ENCODE results near the gene CCDC39. TPM values are rescaled to one million over a fixed set of nuclear protein-coding genes. Genes with fewer than 3 reads are reported as not detected.

CCDC39 gene
- total and polyA plus RNA-seq, 9 of the 15 experiments (the other 6 are each of a cell fraction or from before 2014, with no cell fraction given) = not detected

DNA sequence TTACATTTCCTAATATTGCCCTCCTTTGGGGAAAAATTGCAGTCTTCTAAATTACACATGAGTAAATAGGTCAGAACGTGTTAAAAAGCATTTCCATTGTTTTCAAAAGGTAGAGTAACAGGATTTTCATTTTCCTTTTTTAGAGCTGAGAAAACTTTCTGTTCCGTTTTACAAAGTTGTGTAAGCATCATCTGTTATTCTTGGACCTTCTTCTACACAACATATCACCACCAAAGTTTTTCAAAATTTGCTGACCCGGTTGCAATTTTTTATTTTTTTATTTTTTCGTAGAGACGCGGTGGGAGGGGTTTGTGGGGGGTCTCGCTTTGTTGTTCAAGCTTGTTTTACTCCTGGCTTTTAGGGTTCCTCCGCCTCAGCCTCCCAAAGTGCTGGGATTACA lies 1.1 kb downstream of the CCDC39 start:
- Histone ChIP-seq H3K27me3 (ENCODE audit: control insufficient read depth in 2 of 2, insufficient read depth in 2 of 2, low read length in 2 of 2) (peaks cover 0 to 11% of the 10 kb centered on the region in 2 experiments; a peak in 1 of 5 replicates), H3K79me2 (ENCODE audit: control insufficient read depth, insufficient read depth, low read length) (no peaks in the 10 kb centered on the region), H3K4me2 (ENCODE audit: insufficient read depth, low read length) (no peak overlapping the region), H3K4me1 (replicated peaks in 1 of 2; ENCODE audit: control insufficient read depth in 2 of 2, insufficient read depth in 2 of 2, low read length in 2 of 2) (peaks cover 0 to 9% of the 10 kb centered on the region in 2 experiments; a peak in 2 of 5 replicates), H3K9me1 (ENCODE audit: control insufficient read depth, insufficient read depth, low read length) (no peaks in the 10 kb centered on the region), H3K27ac (ENCODE audit: extremely low read depth, low read depth, low read length) (no peak overlapping the region), H3K36me3 (ENCODE audit: control insufficient read depth, insufficient read depth, low read length) (no peaks in the 10 kb centered on the region), H3K9me3 (replicated peaks; ENCODE audit: control insufficient read depth, insufficient read depth, low read depth, low read length) (no peaks in the 10 kb centered on the region), H2AFZ (ENCODE audit: low read depth, low read length) (no peak overlapping the region), H3K4me3 (no peak overlapping the region), H4K20me1 (replicated peaks; ENCODE audit: control insufficient read depth, insufficient read depth, low read length) (no peaks in the 10 kb centered on the region), H3K9ac (ENCODE audit: insufficient read depth in 1 of 2, low read depth in 2 of 2, low read length in 2 of 2) (no peak overlapping the region)
- intact Hi-C loops (cut with micrococcal nuclease) (no loop called here), in situ Hi-C loops (cut with MboI) (no loop called here)
- BruUV-seq (replicated peaks) = no TSS peak
- DNase-seq (ENCODE audit: extremely low read depth in 1 of 4, low spot score in 3 of 4) (no peak), FAIRE-seq (no peak), ATAC-seq (no peak)
- ChIA-PET POLR2A (no interaction called here), CTCF (ENCODE audit: low intra/inter-chr PET ratio) (no interaction called here)
- 1% methylated on average over 8 of the region's 8 CpGs for WGBS (ENCODE audit: insufficient coverage, low coverage, missing lambda C conversion rate)
- TF ChIP-seq KLF16 (IDR thresholded peaks at IDR 0.05) (no peak), SETDB1 (IDR thresholded peaks at IDR 0.05; ENCODE audit: low read length) (no peak)

DNA sequence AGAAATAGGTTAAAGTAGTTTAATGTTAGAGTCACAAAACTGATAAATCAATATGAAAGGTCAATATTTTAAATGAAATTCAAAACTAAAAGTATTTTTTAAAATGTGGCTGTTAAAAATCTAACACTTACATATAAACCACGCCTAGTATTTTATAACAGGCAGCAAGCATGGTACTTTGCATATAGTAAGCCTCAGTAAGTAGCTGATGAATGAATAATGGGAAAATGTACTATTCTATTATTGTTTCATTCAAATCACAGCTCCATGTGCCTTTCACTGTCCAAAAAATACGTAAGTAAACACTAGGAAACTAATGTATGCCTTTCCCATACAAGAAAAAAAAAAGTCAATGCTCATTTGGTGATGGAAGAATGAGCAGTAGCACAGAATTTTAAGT lies 17.8 kb downstream of the CCDC39 start:
- intact Hi-C loops (cut with micrococcal nuclease) = no loop called here
- H3K27ac ChIP-seq (ENCODE audit: extremely low read depth, low read depth, low read length) = no peak overlapping the region
- H2AFZ ChIP-seq (ENCODE audit: low read depth, low read length) = no peak overlapping the region
- ChIA-PET CTCF (ENCODE audit: low intra/inter-chr PET ratio) (no interaction called here), POLR2A (no interaction called here)
- no peaks in the 10 kb centered on the region for H3K27me3 ChIP-seq (ENCODE audit: control insufficient read depth in 2 of 2, insufficient read depth in 2 of 2, low read length in 2 of 2)
- H3K4me1 ChIP-seq (replicated peaks in 1 of 2; ENCODE audit: control insufficient read depth in 2 of 2, insufficient read depth in 2 of 2, low read length in 2 of 2) = no peaks in the 10 kb centered on the region
- H3K79me2 ChIP-seq (ENCODE audit: control insufficient read depth, insufficient read depth, low read length) = no peaks in the 10 kb centered on the region
- no peak overlapping the region for H3K4me3 ChIP-seq
- ATAC-seq (no peak), DNase-seq (ENCODE audit: extremely low read depth in 1 of 4, low spot score in 3 of 4) (no peak), FAIRE-seq (no peak)
- no peaks in the 10 kb centered on the region for H4K20me1 ChIP-seq (replicated peaks; ENCODE audit: control insufficient read depth, insufficient read depth, low read length)
- H3K9me1 ChIP-seq (ENCODE audit: control insufficient read depth, insufficient read depth, low read length) = no peaks in the 10 kb centered on the region
- TF ChIP-seq, protein P1, sequence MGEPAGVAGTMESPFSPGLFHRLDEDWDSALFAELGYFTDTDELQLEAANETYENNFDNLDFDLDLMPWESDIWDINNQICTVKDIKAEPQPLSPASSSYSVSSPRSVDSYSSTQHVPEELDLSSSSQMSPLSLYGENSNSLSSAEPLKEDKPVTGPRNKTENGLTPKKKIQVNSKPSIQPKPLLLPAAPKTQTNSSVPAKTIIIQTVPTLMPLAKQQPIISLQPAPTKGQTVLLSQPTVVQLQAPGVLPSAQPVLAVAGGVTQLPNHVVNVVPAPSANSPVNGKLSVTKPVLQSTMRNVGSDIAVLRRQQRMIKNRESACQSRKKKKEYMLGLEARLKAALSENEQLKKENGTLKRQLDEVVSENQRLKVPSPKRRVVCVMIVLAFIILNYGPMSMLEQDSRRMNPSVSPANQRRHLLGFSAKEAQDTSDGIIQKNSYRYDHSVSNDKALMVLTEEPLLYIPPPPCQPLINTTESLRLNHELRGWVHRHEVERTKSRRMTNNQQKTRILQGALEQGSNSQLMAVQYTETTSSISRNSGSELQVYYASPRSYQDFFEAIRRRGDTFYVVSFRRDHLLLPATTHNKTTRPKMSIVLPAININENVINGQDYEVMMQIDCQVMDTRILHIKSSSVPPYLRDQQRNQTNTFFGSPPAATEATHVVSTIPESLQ (CRISPR knock-in tag; IDR thresholded peaks at IDR 0.05) = no peak
- TF ChIP-seq, protein P2, sequence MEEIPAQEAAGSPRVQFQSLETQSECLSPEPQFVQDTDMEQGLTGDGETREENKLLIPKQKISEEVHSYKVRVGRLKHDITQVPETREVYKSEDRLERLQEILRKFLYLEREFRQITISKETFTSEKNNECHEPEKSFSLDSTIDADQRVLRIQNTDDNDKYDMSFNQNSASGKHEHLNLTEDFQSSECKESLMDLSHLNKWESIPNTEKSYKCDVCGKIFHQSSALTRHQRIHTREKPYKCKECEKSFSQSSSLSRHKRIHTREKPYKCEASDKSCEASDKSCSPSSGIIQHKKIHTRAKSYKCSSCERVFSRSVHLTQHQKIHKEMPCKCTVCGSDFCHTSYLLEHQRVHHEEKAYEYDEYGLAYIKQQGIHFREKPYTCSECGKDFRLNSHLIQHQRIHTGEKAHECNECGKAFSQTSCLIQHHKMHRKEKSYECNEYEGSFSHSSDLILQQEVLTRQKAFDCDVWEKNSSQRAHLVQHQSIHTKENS (CRISPR knock-in tag; IDR thresholded peaks at IDR 0.05) = no peak
- TF ChIP-seq XRCC4 (IDR thresholded peaks at IDR 0.05; ENCODE audit: extremely low read depth, insufficient read depth, insufficient read length) (no peak), EZH2 (IDR thresholded peaks at IDR 0.05; ENCODE audit: borderline replicate concordance, low read depth, low read length) (no peak), ZNF785 (CRISPR knock-in tag; IDR thresholded peaks at IDR 0.05) (no peak), ZNF263 (CRISPR knock-in tag; IDR thresholded peaks at IDR 0.05; ENCODE audit: borderline replicate concordance) (no peak), ZNF165 (CRISPR knock-in tag; IDR thresholded peaks at IDR 0.05; ENCODE audit: borderline replicate concordance) (no peak), FOXK2 (conservative IDR thresholded peaks at IDR 0.05 in 1 of 2, IDR thresholded peaks at IDR 0.05 in 1 of 2; ENCODE audit: low read depth in 2 of 2) (no peak), POLR3G (IDR thresholded peaks at IDR 0.05; ENCODE audit: extremely low read depth, insufficient read length, insufficient replicate concordance) (no peak), CCAR2 (IDR thresholded peaks at IDR 0.05; ENCODE audit: low read depth, low read length) (no peak), STAT5A (IDR thresholded peaks at IDR 0.05; ENCODE audit: borderline replicate concordance, low read length) (no peak), HNRNPH1 (optimal IDR thresholded peaks at IDR 0.05; ENCODE audit: low read depth, low read length) (no peak)
- no TSS peak for BruUV-seq (replicated peaks)
- in situ Hi-C loops (cut with MboI) = no loop called here
- H3K9ac ChIP-seq (ENCODE audit: insufficient read depth in 1 of 2, low read depth in 2 of 2, low read length in 2 of 2) = no peak overlapping the region
- H3K36me3 ChIP-seq (ENCODE audit: control insufficient read depth, insufficient read depth, low read length) = no peaks in the 10 kb centered on the region
- 0% methylated on average over 2 of the region's 2 CpGs for WGBS (ENCODE audit: insufficient coverage, low coverage, missing lambda C conversion rate)
- no peak overlapping the region for H3K4me2 ChIP-seq (ENCODE audit: insufficient read depth, low read length)
- H3K9me3 ChIP-seq (replicated peaks; ENCODE audit: control insufficient read depth, insufficient read depth, low read depth, low read length) = no peaks in the 10 kb centered on the region

All from K562 (cell line).